ENCODE measurements around the gene B4GAT1.
"Not testable (repeated sequence)": the region's sequence is repeated elsewhere in the genome, so short reads cannot be mapped to it uniquely, and the experiment has no call there.

Gene B4GAT1

DNA sequence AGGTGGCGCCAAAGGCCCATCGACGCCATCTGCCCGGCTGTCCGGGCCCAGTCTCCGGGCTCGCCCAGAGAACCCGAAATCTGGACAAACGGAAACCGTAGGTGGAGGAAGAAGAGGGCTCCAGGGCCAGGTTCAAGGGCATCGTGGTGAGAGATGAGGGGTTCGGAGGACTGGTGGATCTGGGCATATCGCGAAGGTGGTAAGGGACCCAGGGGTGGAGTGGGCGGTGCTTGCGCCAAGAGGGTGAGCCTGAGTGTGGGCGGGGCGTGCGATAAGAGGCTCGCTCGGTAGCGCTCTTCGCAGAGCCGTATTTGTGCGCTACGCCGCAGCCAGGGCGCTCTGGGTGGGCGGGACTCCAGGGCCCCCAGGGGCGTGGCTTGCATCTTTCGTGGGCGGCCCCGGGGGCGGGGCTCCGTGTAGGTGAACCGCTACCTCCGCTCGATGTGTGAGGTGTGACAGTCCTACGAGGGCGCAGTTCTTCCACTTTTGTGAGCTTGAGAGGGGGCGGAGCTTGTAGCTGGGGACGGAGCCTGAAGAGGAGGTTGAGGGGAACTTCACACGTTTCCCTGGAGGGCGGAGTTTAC is 35.4 kb downstream of the B4GAT1 start:
- TF ChIP-seq, protein P1, sequence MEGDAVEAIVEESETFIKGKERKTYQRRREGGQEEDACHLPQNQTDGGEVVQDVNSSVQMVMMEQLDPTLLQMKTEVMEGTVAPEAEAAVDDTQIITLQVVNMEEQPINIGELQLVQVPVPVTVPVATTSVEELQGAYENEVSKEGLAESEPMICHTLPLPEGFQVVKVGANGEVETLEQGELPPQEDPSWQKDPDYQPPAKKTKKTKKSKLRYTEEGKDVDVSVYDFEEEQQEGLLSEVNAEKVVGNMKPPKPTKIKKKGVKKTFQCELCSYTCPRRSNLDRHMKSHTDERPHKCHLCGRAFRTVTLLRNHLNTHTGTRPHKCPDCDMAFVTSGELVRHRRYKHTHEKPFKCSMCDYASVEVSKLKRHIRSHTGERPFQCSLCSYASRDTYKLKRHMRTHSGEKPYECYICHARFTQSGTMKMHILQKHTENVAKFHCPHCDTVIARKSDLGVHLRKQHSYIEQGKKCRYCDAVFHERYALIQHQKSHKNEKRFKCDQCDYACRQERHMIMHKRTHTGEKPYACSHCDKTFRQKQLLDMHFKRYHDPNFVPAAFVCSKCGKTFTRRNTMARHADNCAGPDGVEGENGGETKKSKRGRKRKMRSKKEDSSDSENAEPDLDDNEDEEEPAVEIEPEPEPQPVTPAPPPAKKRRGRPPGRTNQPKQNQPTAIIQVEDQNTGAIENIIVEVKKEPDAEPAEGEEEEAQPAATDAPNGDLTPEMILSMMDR (IDR thresholded peaks at IDR 0.05; ENCODE audit: low read depth, low read length): no peak; the same call in 1 of the 2 replicates
- Histone ChIP-seq H3K27ac (peak overlapping the region; percentile 81), H3K36me3 (no peaks in the 10 kb centered on the region), H3K9me3 (ENCODE audit: severe bottlenecking) (no peaks in the 10 kb centered on the region), H3K27me3 (ENCODE audit: insufficient read depth, low read depth, severe bottlenecking) (no peaks in the 10 kb centered on the region), H3K4me3 (ENCODE audit: low read depth, low read length) (peak overlapping the region; percentile 69)
- DNase-seq: peak; percentile 94

DNA sequence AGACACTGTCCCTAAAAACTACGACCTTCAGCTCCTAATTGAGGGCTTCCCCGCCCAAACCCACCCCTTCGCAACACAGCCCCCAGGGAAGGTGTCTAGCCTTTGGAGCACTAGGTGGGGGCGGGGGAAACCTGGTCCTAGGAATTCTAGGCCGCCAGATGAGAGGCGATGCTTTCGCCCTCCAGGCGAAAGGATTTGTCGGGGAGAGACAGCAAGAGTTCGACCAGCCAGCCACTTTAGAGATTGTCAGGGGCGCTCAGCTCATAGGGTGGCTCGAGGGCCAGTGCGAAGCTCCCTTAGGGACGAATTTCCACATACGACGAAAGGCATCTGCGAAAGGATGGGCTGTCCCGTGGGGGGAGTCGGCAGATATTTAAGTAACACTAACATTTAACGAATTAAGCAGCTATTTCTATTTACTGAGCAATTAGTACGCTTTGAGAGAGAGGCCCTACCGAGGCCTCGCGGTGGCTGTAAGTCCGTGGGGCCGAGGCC is 35.9 kb downstream of the B4GAT1 start:
- Histone ChIP-seq H3K27me3 (ENCODE audit: insufficient read depth, low read depth, severe bottlenecking) (no peaks in the 10 kb centered on the region), H3K9me3 (ENCODE audit: severe bottlenecking) (no peaks in the 10 kb centered on the region), H3K36me3 (no peaks in the 10 kb centered on the region), H3K27ac (peak overlapping the region; percentile 81), H3K4me3 (ENCODE audit: low read depth, low read length) (peak overlapping the region; percentile 69)
- DNase-seq: peak; percentile 59
- TF ChIP-seq, protein P1 (IDR thresholded peaks at IDR 0.05; ENCODE audit: low read depth, low read length): peak; percentile 81; the same call in 1 of the 2 replicates

DNA sequence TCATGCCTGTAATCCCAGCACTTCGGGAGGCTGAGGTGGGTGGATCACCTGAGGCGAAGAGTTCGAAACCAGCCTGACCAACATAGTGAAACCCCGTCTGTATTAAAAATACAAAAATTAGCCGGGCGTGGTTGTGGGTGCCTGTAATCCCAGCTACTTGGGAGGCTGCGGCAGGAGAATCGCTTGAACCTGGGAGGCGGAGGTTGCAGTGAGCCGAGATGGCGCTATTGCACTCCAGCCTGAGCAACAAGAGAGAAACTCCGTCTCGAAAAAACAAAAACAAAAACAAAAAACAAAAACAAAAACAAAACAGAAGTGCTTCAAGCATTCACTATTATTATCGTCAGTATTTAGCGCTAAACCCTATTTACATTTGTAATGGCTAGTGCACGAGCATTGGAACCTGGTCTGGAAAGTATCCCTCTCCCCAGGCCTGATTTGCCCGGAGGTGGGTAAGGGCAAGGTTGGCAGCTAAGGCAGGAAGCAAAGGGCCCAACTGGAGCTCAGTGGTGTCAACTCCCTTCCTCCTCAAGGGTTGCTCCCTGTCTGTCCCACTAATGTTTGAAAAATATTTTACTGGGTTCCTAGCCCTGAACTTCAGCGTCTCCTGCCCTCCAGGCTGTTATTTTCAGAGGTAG is 36.5 kb downstream of the B4GAT1 start:
- not testable (repeated sequence) for DNase-seq
- H3K27ac ChIP-seq: peak overlapping the region; percentile 81

DNA sequence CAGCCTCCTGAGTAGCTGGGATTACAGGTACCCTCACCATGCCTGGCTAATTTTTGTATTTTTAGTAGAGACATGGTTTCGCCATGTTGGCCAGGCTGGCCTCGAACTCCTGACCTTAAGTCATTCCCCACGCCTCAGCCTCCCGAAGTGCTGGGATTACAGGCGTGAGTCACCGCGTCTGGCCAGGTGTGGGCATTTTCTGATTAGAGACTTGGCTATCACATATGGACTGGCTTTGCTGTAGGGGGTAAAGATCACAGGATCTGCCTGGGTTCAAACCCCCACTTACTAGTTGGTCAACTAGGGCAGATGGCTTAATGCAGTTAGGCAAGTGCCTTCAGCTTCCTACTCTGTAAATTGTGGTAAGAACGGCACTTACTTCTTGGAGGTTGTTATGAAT is 37.1 kb downstream of the B4GAT1 start:
- TF ChIP-seq, protein P1 (IDR thresholded peaks at IDR 0.05; ENCODE audit: low read depth, low read length): no peak
- Histone ChIP-seq H3K4me3 (ENCODE audit: low read depth, low read length) (no peak overlapping the region), H3K27ac (no peak overlapping the region), H3K9me3 (ENCODE audit: severe bottlenecking) (no peaks in the 10 kb centered on the region), H3K27me3 (ENCODE audit: insufficient read depth, low read depth, severe bottlenecking) (no peaks in the 10 kb centered on the region), H3K36me3 (no peaks in the 10 kb centered on the region)
- no peak for DNase-seq

More for the DNA sequence above, 36.5 kb downstream of the B4GAT1 start:
- H3K27me3 ChIP-seq (ENCODE audit: insufficient read depth, low read depth, severe bottlenecking); H3K36me3 ChIP-seq; H3K9me3 ChIP-seq (ENCODE audit: severe bottlenecking); H3K4me3 ChIP-seq (ENCODE audit: low read depth, low read length): not testable (repeated sequence)

DNA sequence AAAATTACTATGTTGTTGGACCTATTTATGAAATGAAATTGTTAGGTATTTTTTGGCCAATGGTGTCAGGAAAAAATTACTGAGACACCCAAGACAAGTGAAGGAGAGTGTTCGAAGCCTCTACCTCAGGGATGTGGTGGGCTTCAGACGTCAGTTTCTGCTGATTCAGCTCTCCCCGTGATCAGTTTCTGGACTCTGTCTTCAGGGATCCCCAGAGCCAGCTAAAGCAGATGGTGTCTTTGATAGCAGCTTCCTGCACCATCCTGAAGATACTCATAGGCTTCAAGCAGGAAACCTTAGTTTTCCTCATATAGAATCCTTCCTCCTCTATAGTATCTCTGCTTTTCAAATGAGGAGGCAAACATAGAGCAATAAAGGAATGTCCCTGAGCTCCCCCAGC is 38.0 kb downstream of the B4GAT1 start:
- no peak for DNase-seq

DNA sequence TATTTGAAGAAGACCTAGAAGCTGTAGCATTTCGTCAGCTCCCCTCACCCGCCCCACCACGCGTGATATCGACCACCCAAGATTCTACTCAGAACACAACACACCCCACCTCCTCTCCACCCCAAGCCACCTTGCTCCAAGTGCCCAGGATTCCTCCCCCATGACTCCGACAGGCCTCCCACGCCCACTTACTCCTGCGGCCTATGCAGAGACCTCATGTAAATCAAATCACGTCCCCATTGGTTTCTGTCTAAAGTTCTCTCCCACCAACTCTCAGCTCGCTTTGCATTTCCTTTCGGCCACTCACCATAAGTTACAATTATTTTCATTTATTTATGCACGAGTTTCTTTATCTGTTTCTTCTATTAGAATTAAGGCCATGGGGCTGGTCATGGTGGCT is 44.8 kb downstream of the B4GAT1 start:
- no peak for DNase-seq
- no peaks in the 10 kb centered on the region for H3K36me3 ChIP-seq
- no peaks in the 10 kb centered on the region for H3K9me3 ChIP-seq (ENCODE audit: severe bottlenecking)
- no peaks in the 10 kb centered on the region for H3K27me3 ChIP-seq (ENCODE audit: insufficient read depth, low read depth, severe bottlenecking)
- no peak overlapping the region for H3K4me3 ChIP-seq (ENCODE audit: low read depth, low read length)
- TF ChIP-seq, protein P1 (IDR thresholded peaks at IDR 0.05; ENCODE audit: low read depth, low read length): no peak
- H3K27ac ChIP-seq: no peak overlapping the region

More for the DNA sequence above, 38.0 kb downstream of the B4GAT1 start:
- no peak overlapping the region for H3K4me3 ChIP-seq (ENCODE audit: low read depth, low read length)
- no peaks in the 10 kb centered on the region for H3K9me3 ChIP-seq (ENCODE audit: severe bottlenecking)
- TF ChIP-seq, protein P1 (IDR thresholded peaks at IDR 0.05; ENCODE audit: low read depth, low read length): no peak
- no peaks in the 10 kb centered on the region for H3K27me3 ChIP-seq (ENCODE audit: insufficient read depth, low read depth, severe bottlenecking)
- no peak overlapping the region for H3K27ac ChIP-seq
- no peaks in the 10 kb centered on the region for H3K36me3 ChIP-seq
